OCI-LY1 (cell line): Measurements from ENCODE around the gene MGAT4C.

Experiments used
- H2AFZ ChIP-seq: fragments of 200-600 bp; sonication (generic), shearing (Covaris generic); 2 replicates; pipeline ENCODE4 v1.6.0; 2014; ENCODE audit warnings: antibody characterized with exemption, mild to moderate bottlenecking, low read length
- H3F3A ChIP-seq: fragments of 200-600 bp; sonication (generic), shearing (Covaris generic); 2 replicates; pipeline ENCODE4 v1.6.0; 2014; ENCODE audit warnings: mild to moderate bottlenecking, antibody characterized with exemption, low read length, moderate library complexity; ENCODE audit not compliant: insufficient read depth
- H3K27ac ChIP-seq: fragments of 200-600 bp; sonication (generic); 2 replicates; pipeline ENCODE4 v1.5.1; 2014; ENCODE audit warnings: low read length, mixed run types, mild to moderate bottlenecking, low read depth; ENCODE audit not compliant: poor library complexity, severe bottlenecking
- H3K27me3 ChIP-seq: fragments of 200-600 bp; sonication (generic); 2 replicates; pipeline ENCODE4 v1.6.0; 2014; ENCODE audit warnings: antibody characterized with exemption, mild to moderate bottlenecking, low read length, moderate library complexity; ENCODE audit not compliant: insufficient read depth
- H3K36me3 ChIP-seq: fragments of 200-600 bp; sonication (generic); 2 replicates; pipeline ENCODE4 v1.6.1; 2014; ENCODE audit warnings: mild to moderate bottlenecking, antibody characterized with exemption, low read length, moderate library complexity, mixed read lengths; ENCODE audit not compliant: insufficient read depth
- H3K4me1 ChIP-seq: fragments of 200-600 bp; sonication (generic); 2 replicates; pipeline ENCODE4 v1.5.1; 2014; ENCODE audit warnings: mild to moderate bottlenecking, low read length, moderate library complexity; ENCODE audit not compliant: insufficient read depth, severe bottlenecking
- H3K4me2 ChIP-seq: fragments of 200-600 bp; sonication (generic), shearing (Covaris generic); 2 replicates; pipeline ENCODE4 v1.6.1; 2014; ENCODE audit warnings: low read length
- H3K4me3 ChIP-seq: fragments of 200-600 bp; sonication (generic); 2 replicates; pipeline ENCODE4 v1.5.1; 2014; ENCODE audit warnings: low read length, low read depth, mild to moderate bottlenecking, mixed read lengths; ENCODE audit not compliant: poor library complexity, severe bottlenecking
- H3K79me2 ChIP-seq: fragments of 200-600 bp; shearing (Covaris generic); 2 replicates; pipeline ENCODE4 v1.6.1; 2016; ENCODE audit warnings: mixed run types, low read length, mixed read lengths; ENCODE audit not compliant: insufficient read depth
- H3K9ac ChIP-seq: fragments of 200-600 bp; sonication (generic), shearing (Covaris generic); 2 replicates; pipeline ENCODE4 v1.6.1; 2014; ENCODE audit warnings: mild to moderate bottlenecking, low read length, mixed read lengths
- H3K9me2 ChIP-seq: fragments of 200-600 bp; sonication (generic), shearing (Covaris generic); 2 replicates; pipeline ENCODE4 v1.6.1; 2014; ENCODE audit warnings: low read depth, mild to moderate bottlenecking, low read length, mixed read lengths
- H3K9me3 ChIP-seq: fragments of 200-600 bp; shearing (Covaris generic); 2 replicates; pipeline ENCODE4 v1.6.1; 2014; ENCODE audit warnings: low read length, mixed read lengths
- H4K20me1 ChIP-seq: fragments of 200-600 bp; sonication (generic), shearing (Covaris generic); 2 replicates; pipeline ENCODE4 v1.6.0; 2016; ENCODE audit warnings: mild to moderate bottlenecking, low read length; ENCODE audit not compliant: insufficient read depth
- EZH2 ChIP-seq: fragments of 200-600 bp; sonication (generic), shearing (Covaris generic); IDR thresholded peaks from 2 replicates; pipeline ENCODE4 v1.8.0; 2017; ENCODE audit warnings: borderline replicate concordance, mixed run types, mild to moderate bottlenecking, antibody characterized with exemption, low read length, moderate library complexity, mixed read lengths
- TF ChIP-seq, protein P1 (sequence below): fragments of 200-600 bp; sonication (generic), shearing (Covaris generic); IDR thresholded peaks from 2 replicates; pipeline ENCODE4 v1.5.1; 2017; ENCODE audit warnings: mild to moderate bottlenecking, antibody characterized with exemption, low read length, moderate library complexity, mixed read lengths

Gene MGAT4C

DNA sequence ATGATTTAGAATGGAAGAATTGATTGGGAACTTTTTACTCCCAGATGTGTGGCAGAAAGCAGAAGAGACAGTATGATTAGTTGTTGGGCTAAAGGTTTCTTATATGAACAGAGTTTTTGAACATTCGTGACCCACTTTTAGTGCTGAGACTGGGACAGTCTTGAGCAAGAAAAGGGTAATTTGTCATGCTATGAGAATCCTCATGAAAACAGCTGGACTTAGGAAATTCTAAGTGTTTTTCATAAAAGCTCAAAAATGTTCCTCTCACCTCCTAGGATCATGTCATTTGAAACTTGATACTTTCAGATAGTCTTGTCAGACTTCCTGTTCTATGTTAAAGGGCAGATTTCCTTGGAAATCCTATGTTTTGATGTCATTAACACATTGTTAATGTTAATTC, 86.1 kb downstream of the MGAT4C start:
- H3K27me3 ChIP-seq: no peaks in the 10 kb centered on the region
- no peak overlapping the region for H2AFZ ChIP-seq
- no peaks in the 10 kb centered on the region for H3K4me1 ChIP-seq
- H3K79me2 ChIP-seq: no peaks in the 10 kb centered on the region
- no peak overlapping the region for H3K4me2 ChIP-seq
- TF ChIP-seq, protein P1, sequence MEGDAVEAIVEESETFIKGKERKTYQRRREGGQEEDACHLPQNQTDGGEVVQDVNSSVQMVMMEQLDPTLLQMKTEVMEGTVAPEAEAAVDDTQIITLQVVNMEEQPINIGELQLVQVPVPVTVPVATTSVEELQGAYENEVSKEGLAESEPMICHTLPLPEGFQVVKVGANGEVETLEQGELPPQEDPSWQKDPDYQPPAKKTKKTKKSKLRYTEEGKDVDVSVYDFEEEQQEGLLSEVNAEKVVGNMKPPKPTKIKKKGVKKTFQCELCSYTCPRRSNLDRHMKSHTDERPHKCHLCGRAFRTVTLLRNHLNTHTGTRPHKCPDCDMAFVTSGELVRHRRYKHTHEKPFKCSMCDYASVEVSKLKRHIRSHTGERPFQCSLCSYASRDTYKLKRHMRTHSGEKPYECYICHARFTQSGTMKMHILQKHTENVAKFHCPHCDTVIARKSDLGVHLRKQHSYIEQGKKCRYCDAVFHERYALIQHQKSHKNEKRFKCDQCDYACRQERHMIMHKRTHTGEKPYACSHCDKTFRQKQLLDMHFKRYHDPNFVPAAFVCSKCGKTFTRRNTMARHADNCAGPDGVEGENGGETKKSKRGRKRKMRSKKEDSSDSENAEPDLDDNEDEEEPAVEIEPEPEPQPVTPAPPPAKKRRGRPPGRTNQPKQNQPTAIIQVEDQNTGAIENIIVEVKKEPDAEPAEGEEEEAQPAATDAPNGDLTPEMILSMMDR: no peak
- no peaks in the 10 kb centered on the region for H4K20me1 ChIP-seq
- H3F3A ChIP-seq: no peaks in the 10 kb centered on the region
- no peak overlapping the region for H3K9ac ChIP-seq
- no peak overlapping the region for H3K4me3 ChIP-seq
- no peak overlapping the region for H3K27ac ChIP-seq
- H3K9me3 ChIP-seq: no peaks in the 10 kb centered on the region
- H3K9me2 ChIP-seq: no peaks in the 10 kb centered on the region
- no peaks in the 10 kb centered on the region for H3K36me3 ChIP-seq

DNA sequence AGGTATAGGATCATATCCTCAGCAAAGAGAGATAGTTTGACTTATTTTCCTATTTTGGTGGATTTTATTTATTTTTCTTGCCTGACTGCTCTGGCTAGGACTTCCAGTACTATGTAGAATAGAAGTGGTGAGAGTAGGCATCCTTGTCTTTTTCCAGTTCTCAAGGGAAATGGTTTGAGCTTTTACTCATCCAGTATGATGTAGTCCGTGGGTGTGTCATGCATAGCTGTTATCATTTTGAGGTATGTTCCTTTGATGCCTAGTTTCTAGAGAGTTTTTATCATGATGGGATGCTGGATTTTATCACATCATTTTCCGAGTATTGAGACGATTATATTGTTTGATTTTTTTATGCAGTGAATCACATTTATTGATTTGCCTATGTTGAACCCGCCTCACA, 97.2 kb downstream of the MGAT4C start:
- no peak overlapping the region for H3K4me2 ChIP-seq
- H3K4me3 ChIP-seq: no peak overlapping the region
- TF ChIP-seq EZH2: no peak
- H3K79me2 ChIP-seq: no peaks in the 10 kb centered on the region
- H3K9me3 ChIP-seq: no peaks in the 10 kb centered on the region
- H3K9ac ChIP-seq: no peak overlapping the region
- no peaks in the 10 kb centered on the region for H3F3A ChIP-seq
- no peaks in the 10 kb centered on the region for H3K4me1 ChIP-seq
- no peaks in the 10 kb centered on the region for H3K27me3 ChIP-seq
- no peak overlapping the region for H2AFZ ChIP-seq
- H3K9me2 ChIP-seq: no peaks in the 10 kb centered on the region
- H3K36me3 ChIP-seq: no peaks in the 10 kb centered on the region
- H3K27ac ChIP-seq: no peak overlapping the region
- no peaks in the 10 kb centered on the region for H4K20me1 ChIP-seq

DNA sequence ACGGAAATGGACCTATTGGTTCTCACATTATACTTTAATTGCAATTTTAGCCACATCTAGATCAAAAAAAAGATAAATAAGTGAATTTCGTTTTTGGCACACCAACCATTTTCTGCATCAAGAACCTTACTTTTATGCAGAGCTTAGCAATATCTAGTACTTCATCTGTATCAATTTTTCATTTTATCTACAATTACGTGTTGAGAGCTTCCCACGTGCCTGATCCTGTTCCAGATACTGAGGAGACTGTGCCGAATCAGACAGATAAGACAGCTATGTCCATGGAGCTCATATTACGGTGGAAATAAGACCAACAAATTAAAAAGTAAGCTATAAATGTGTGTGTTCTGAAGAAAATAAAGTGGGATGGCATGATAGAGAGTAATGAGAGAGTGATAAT, 101.6 kb downstream of the MGAT4C start:
- Histone ChIP-seq H3K4me1 (no peaks in the 10 kb centered on the region), H3K27me3 (no peaks in the 10 kb centered on the region), H3K4me2 (no peak overlapping the region), H3K4me3 (no peak overlapping the region), H3K27ac (no peak overlapping the region), H4K20me1 (no peaks in the 10 kb centered on the region), H2AFZ (no peak overlapping the region), H3K36me3 (no peaks in the 10 kb centered on the region), H3F3A (no peaks in the 10 kb centered on the region), H3K79me2 (no peaks in the 10 kb centered on the region), H3K9me2 (no peaks in the 10 kb centered on the region), H3K9me3 (no peaks in the 10 kb centered on the region), H3K9ac (no peak overlapping the region)
- TF ChIP-seq, protein P1: no peak
- TF ChIP-seq EZH2: no peak

DNA sequence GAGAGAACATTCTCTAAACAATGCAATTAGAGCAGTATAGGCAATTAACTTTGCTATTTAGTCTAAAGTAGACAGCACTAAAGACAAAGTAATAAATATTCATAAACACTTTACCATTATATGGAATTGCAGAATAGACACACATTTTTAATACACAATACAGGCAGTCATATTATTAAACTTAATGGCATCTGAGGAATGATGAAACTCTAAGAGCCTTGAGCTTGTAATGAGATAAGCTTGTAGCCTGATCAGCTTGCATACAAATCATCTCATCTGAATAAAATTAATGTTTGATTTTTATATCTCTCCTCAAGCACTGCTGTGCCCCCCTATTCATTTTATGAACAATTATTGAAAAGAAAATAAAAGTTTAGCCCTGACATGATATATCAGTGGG, 107.6 kb downstream of the MGAT4C start:
- Histone ChIP-seq H3K9me2 (no peaks in the 10 kb centered on the region), H3K4me3 (no peak overlapping the region), H4K20me1 (no peaks in the 10 kb centered on the region), H3K4me1 (no peaks in the 10 kb centered on the region), H3K4me2 (no peak overlapping the region), H3F3A (no peaks in the 10 kb centered on the region), H3K79me2 (no peaks in the 10 kb centered on the region), H3K36me3 (no peaks in the 10 kb centered on the region), H3K27ac (no peak overlapping the region), H3K9ac (no peak overlapping the region), H3K9me3 (no peaks in the 10 kb centered on the region), H3K27me3 (no peaks in the 10 kb centered on the region), H2AFZ (no peak overlapping the region)
- TF ChIP-seq, protein P1: no peak
- no peak for TF ChIP-seq EZH2
